ENCODE data around the gene CLDN9.

DNA sequence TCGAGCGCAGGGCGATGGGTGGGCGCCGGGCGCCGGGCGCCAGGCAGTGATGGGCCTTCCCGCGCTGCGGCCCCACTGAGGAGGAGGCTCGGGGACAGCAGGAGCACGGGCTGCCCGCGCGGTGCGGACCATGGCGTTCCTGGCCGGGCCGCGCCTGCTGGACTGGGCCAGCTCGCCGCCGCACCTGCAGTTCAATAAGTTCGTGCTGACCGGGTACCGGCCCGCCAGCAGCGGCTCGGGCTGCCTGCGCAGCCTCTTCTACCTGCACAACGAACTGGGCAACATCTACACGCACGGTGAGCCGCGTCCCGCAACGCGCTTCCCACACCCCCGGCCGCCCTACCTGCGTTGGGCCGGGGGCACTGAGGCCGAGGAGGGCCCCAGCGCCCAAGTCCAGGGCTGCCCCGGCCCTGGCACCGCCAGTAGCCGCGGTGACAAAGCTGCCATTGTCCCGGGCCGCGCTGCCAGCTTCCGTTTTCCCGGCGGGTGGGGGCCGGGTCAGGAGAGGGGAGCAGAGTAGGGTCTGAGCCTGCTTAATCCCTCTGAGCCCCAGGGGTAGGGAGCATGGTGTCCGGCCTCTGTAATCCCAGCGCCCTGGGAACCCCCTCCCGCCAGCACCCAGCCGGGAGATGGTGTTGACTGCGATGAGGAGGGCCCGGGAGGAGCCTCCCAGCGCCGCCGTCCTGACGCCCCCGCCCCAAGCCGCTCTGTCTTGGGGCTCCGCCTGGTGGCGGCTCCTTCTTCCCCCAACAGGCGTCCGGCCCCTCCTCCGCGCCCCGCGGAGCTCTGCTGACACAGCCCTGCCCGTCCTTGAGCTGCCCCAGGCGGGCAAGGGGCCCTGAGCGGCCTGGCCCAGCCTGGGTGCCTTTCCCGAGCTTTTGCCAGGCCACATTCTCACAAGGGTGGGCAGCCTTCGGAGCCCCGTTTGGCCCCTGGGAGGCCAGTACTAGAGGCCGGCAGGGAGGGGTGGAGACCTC is 42.9 kb upstream of the CLDN9 start:
- TF ChIP-seq, protein P1, sequence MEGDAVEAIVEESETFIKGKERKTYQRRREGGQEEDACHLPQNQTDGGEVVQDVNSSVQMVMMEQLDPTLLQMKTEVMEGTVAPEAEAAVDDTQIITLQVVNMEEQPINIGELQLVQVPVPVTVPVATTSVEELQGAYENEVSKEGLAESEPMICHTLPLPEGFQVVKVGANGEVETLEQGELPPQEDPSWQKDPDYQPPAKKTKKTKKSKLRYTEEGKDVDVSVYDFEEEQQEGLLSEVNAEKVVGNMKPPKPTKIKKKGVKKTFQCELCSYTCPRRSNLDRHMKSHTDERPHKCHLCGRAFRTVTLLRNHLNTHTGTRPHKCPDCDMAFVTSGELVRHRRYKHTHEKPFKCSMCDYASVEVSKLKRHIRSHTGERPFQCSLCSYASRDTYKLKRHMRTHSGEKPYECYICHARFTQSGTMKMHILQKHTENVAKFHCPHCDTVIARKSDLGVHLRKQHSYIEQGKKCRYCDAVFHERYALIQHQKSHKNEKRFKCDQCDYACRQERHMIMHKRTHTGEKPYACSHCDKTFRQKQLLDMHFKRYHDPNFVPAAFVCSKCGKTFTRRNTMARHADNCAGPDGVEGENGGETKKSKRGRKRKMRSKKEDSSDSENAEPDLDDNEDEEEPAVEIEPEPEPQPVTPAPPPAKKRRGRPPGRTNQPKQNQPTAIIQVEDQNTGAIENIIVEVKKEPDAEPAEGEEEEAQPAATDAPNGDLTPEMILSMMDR (IDR thresholded peaks at IDR 0.05; ENCODE audit: low read depth, low read length): peak; percentile 54
- peak; percentile 23 for TF ChIP-seq POLR2A (IDR thresholded peaks at IDR 0.05; ENCODE audit: extremely low read depth, insufficient read length)
